Measurements from ENCODE around the gene ERBB4.

The ERBB4 gene

DNA sequence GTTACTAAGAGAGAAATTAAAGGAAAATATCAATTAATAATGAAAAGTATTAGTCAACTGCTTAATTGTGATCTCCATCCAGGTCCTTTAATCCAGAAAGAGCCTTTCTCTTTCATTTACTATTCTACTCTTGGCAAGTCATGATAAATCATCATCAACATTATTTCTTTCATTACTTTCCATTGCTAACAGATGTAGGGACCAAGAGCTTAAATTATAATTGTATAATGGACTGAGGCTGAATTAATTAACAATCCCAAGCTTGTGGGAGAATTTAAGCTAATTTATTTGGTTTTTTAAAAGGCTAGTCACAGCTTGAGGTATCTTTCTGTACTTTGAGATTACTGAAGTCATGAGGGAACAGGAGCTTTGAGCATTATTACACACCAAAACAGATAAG is 223.9 kb downstream of the ERBB4 start:
- TF ChIP-seq, protein P1, sequence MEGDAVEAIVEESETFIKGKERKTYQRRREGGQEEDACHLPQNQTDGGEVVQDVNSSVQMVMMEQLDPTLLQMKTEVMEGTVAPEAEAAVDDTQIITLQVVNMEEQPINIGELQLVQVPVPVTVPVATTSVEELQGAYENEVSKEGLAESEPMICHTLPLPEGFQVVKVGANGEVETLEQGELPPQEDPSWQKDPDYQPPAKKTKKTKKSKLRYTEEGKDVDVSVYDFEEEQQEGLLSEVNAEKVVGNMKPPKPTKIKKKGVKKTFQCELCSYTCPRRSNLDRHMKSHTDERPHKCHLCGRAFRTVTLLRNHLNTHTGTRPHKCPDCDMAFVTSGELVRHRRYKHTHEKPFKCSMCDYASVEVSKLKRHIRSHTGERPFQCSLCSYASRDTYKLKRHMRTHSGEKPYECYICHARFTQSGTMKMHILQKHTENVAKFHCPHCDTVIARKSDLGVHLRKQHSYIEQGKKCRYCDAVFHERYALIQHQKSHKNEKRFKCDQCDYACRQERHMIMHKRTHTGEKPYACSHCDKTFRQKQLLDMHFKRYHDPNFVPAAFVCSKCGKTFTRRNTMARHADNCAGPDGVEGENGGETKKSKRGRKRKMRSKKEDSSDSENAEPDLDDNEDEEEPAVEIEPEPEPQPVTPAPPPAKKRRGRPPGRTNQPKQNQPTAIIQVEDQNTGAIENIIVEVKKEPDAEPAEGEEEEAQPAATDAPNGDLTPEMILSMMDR (conservative IDR thresholded peaks at IDR 0.05; ENCODE audit: control insufficient read depth, insufficient read depth, low read depth, low read length): no peak
- no peak overlapping the region for H3K4me3 ChIP-seq (ENCODE audit: control insufficient read depth, low read depth, low read length)
- no peak for DNase-seq (ENCODE audit: low read depth)

DNA sequence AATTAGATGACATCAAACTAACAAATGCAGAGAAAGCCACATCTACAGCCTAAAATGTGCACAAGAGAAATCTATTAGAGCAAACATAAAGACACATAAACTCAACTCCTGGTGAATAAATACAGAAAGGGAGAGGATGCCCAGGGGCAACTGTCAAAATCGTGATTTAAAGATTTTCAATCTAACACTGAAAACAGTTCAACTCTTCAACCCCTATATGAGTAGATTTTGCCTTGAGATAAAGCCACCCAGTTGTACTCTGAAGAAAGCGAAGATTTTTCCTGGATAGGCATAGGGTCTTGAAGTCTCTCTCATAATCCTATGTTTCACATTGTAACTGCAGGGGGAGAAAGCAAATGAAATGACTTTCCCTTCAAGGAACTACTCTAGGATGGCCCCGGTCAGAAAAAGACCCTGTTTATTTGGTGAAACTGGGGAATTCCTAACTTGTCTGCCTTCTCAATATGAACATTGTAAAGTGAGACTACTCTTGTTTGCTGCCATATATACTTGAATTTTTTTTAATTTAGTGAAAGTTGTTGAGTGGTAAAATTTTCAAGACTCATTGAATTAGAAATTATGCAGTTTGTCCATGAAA is 226.7 kb downstream of the ERBB4 start:
- TF ChIP-seq, protein P1 (conservative IDR thresholded peaks at IDR 0.05; ENCODE audit: control insufficient read depth, insufficient read depth, low read depth, low read length): no peak
- no peak overlapping the region for H3K4me3 ChIP-seq (ENCODE audit: control insufficient read depth, low read depth, low read length)
- DNase-seq (ENCODE audit: low read depth): no peak

DNA sequence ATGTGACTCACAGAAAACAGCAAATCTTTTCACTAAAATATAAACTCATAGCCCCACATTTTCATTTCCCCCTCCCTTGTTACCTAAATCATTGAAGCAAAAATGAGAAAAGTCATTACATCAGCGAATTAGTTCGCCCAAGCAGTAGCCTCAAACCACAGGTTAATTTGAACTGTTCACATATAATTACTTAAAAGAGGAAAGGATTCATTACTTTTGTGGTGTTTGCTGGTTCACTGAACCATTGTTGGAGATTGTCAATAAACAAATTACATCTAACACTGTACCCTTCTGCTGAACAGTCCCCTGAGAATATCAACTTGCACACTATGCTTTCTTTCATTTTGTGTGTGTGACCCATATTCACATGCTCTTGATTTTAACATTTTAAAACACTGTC is 238.7 kb downstream of the ERBB4 start:
- TF ChIP-seq, protein P1 (conservative IDR thresholded peaks at IDR 0.05; ENCODE audit: control insufficient read depth, insufficient read depth, low read depth, low read length): no peak
- no peak for DNase-seq (ENCODE audit: low read depth)
- H3K4me3 ChIP-seq (ENCODE audit: control insufficient read depth, low read depth, low read length): no peak overlapping the region

DNA sequence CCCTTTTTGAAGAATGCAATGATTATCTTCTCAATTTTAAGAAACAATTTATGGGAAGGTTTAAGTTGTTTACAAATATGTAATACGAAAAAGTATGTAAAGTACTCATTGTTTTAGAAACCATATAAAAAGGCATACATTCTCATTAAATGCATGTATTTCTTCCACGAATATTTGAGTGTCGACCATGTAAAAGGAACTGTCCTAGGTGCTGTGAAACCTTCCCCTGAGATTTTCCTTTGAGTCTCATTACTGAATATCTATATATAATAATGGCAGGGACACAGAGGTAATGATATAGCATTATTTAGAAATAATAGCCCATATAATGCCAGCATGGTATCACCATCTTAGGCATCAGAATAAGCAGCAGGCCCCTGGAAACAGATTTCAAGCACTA is 239.3 kb downstream of the ERBB4 start:
- no peak overlapping the region for H3K4me3 ChIP-seq (ENCODE audit: control insufficient read depth, low read depth, low read length)
- no peak for DNase-seq (ENCODE audit: low read depth)
- TF ChIP-seq, protein P1 (conservative IDR thresholded peaks at IDR 0.05; ENCODE audit: control insufficient read depth, insufficient read depth, low read depth, low read length): no peak

DNA sequence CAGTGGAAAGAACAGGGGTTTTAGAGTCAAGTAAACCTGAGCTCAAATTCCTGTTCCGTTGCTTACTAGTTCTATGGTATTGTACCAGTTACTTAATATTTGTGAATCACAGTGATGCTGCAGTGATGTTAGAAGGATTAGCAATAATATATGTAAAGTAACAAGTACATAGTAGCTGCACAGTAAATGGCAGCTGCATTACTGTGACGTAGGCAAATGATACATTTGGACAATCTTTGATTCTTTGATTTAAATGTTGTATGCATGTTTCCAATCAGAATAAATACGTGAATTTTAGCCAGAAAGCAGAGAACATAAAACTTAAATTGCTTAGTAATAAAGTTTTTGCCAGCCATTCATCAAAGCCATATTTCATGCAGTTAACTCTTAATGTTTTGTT is 243.0 kb downstream of the ERBB4 start:
- no peak overlapping the region for H3K4me3 ChIP-seq (ENCODE audit: control insufficient read depth, low read depth, low read length)
- DNase-seq (ENCODE audit: low read depth): no peak
- TF ChIP-seq, protein P1 (conservative IDR thresholded peaks at IDR 0.05; ENCODE audit: control insufficient read depth, insufficient read depth, low read depth, low read length): no peak

DNA sequence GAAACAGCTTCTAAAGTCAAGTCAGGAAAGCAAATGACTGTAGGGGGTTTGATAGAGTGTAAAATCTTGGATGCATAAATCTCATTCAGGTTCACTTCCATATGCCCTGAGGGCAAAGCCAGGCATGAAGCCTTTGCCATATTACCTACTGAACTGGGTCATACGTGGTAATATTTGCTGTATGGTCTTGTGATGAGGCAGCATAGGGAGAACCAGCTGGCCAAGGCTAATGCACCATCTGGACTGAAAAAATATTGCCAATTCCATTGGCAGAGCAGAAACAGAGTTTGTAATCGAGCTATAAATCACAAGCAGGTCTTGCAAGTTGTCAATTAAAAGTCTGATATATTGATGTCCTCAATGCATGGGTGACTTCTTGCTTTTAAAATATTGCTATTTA is 243.8 kb downstream of the ERBB4 start:
- TF ChIP-seq, protein P1 (conservative IDR thresholded peaks at IDR 0.05; ENCODE audit: control insufficient read depth, insufficient read depth, low read depth, low read length): no peak
- no peak for DNase-seq (ENCODE audit: low read depth)

DNA sequence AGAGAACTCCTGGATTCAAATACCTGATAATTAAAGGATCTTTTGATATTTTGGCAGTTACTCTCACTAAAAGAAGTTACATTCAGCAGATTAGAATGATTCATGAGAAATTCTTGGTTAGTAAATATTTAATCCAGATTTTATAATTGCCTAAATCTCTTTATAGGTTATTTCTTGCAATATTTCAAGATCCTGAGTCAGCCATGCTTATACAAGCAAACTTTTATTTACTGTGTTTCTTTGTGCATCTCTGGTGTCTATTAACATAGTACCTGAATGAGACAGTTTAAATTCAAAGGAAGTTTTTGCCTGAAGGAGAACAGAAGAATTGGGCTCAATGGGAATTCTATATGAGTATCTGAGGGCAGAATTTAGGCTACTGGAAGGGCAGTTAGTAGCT is 249.3 kb downstream of the ERBB4 start:
- TF ChIP-seq, protein P1 (conservative IDR thresholded peaks at IDR 0.05; ENCODE audit: control insufficient read depth, insufficient read depth, low read depth, low read length): no peak
- no peak overlapping the region for H3K4me3 ChIP-seq (ENCODE audit: control insufficient read depth, low read depth, low read length)
- no peak for DNase-seq (ENCODE audit: low read depth)

More for the DNA sequence above, 243.8 kb downstream of the ERBB4 start:
- H3K4me3 ChIP-seq (ENCODE audit: control insufficient read depth, low read depth, low read length): no peak overlapping the region
